Fibroblast of skin of left biceps (primary cell): ENCODE measurements around the gene FMNL2.

ENCODE experiments used
- DNase-seq, 2 experiments: peaks; one replicate each; pipeline ENCODE4 v3.0.0-alpha.2; 2013; ENCODE audit warnings: low read depth in 2 of 2

Gene FMNL2

DNA sequence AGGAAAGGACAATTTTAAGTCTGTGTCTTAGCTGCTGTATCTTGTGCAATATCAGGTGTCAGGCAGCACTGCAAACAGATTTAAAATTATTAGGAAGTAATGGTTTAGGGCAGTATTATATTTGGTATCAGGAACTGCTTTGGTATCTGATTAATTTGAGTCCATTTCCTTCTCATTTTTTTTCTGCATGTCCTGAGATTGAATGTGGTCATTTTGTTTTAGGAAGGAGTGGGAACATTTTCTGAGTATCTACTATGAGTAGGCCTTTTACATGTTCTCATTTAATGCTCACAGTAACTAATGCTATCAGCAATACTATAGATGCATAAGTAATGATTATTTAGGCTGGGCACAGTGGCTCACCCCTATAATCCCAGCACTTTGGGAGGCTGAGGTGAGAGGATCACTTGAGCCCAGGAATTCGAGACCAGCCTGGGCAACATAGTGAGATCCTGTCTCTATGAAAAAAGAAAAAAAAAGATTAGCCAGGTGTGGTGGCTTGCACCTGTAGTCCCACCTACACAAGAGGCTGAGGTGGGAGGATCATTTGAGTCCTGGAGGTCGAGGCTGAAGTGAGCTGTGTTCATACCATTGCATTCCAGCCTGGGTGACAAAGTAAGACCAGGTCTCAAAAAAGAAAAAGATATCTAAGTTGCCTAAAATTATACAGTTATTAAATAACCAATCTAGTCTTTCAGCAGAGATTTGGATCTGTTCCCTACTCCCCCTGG lies 4.7 kb downstream of the FMNL2 start:
- no peak for DNase-seq

DNA sequence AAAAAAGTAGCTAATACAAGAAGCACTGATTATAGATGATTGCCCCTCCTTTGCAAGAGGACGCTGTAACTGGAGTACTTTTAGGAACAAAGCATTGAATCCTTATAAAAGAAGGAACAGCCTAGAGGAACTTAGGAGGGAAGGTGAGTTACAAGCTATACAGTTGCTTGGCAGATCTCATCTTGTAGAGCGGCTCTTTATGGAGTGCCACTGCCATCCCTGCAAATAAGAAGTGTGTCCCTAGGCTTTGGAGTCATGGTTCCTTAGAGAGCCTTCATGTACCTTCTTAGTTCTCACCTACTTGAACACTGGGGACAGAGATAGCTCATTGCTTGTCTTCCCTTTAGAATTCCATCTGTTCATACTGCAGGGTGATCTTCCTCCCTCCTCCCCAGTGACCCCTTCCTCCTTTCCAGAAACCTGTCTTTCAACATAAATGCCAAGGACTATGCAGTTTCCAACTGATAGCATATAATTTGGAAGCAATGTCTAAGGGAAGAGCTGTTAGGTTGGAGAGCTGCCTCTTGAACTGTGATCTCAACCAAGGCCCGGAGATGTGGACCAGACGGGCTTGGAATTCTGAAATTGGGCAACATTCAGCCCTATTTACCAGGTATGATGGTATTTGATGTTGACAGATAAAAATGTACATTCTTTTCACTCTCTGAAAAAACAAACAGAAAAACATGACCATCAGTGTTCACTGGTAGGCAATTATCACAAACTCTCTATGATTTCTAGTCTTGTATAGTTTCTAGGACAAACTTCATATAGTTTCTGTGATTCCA lies 7.5 kb downstream of the FMNL2 start:
- DNase-seq: no peak

- DNase-seq: no peak
Observed at GRCh38 chr2:152343426-152343825, 8.5 kb downstream of the FMNL2 start.

DNA sequence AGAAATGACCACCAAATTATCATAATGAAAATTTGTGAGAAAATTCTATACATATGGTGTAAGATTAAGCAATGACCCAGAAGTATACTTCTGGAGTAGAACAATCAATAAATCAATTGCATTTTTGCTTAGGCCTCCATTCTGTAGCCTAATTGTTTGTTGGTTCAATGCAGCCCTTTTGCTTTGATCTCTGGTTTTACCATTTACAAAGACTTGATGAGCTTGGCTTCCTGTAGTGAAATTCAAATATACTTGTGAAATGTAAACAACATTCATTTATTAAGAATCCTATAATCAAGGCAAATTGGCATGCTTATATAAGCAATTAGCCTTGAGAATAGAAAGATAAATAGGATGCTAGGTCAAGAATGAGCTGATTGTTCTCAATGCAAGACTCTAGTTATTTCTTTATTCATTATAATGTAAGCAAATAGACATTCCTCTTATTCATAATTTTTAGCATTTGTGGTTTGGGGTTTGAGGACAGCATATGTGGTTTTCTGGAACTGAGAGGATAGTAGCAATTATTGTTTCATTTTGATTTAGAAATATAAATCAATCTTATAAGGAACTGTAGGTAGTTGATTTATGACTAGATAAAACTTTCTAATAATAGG lies 9.7 kb downstream of the FMNL2 start:
- no peak for DNase-seq

- DNase-seq: no peak
Observed at GRCh38 chr2:152347076-152347475, 12.1 kb downstream of the FMNL2 start.

DNA sequence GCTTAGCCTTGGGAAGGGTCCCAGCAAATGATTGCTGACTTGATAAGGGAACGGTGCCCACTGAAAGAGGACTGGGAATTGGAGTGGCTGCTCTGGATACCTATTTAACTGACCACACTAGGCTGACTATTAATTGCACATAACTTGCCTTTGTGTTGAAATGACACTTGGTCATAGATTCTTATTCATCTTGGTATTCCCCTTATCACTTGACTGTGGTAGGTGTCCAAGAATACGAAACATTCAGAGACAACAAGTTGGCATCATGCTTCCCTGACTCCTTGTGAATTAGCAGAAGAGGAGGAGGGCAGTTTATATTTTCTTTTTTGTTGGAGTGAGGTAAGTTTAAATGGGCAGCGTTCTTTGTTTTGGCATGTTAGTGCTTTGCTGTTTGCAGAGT lies 13.4 kb downstream of the FMNL2 start:
- DNase-seq: no peak

DNA sequence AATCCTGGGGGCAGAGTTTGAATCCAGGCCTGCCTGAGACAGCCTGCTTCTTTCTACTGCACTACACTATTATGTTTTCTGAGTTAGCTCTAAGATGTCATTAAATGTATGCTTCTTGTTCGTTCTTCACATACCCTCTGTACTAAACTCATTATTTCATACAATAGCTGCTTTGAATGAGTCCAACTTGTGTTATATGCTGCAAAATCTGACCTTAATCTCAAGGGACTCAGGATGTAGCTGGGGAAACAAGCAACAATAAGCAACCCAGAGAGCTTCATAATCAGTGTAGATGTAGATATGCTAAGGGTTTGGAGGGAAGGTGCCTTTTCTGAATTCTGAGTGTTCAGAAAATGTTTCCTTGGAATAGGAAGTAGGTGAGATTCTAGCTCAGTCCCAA lies 14.4 kb downstream of the FMNL2 start:
- DNase-seq: no peak

GRCh38 chr2:152350155-152350679 lies 15.2 kb downstream of the FMNL2 start:
- no peak for DNase-seq

DNA sequence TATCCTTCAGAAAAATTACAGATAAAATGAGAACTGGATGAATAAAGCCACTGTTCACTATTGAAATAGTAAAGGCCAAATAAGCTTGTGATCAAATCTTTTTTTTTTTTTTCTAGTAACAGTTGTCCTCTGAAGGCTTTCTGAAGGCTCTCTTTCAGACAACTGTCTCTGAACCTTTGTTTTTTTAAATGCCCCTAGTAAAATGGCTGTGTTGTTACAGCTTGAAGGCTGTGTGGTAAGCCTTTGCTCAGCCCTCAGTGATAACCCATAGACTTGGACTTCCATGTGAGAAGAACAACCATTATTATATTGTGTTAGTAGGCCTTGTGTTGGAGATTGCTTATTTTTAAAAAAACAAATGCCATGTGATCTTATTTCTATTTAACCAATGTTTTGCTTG lies 17.6 kb downstream of the FMNL2 start:
- DNase-seq: no peak

GRCh38 chr2:152353364-152353763 lies 18.4 kb downstream of the FMNL2 start:
- no peak for DNase-seq

- DNase-seq: no peak
Observed at GRCh38 chr2:152354069-152354755, 19.2 kb downstream of the FMNL2 start.

DNA sequence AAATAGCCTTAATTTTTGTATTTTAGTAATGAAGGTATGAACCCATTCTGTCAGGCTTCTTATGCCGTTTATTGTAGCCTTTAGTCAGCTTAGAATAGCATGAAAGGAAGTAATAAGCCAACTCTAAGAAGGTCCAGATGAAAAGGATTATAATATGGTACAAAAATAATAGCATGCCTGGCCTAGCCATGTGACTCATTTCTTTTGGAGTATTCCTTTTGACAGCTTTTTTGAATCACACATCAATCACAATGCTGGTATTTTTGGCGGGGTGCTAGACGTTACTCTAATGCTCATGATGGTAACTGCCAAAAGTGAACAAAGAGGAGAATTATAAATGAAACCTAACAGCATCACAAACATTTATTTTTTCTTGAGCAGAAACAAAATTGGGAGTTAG lies 19.9 kb downstream of the FMNL2 start:
- DNase-seq: peak in 1 of 2 experiments; percentile 36

- DNase-seq: no peak
Observed at GRCh38 chr2:152355409-152355831, 20.4 kb downstream of the FMNL2 start.

- DNase-seq: no peak
Observed at GRCh38 chr2:152359573-152360363, 24.8 kb downstream of the FMNL2 start.

DNA sequence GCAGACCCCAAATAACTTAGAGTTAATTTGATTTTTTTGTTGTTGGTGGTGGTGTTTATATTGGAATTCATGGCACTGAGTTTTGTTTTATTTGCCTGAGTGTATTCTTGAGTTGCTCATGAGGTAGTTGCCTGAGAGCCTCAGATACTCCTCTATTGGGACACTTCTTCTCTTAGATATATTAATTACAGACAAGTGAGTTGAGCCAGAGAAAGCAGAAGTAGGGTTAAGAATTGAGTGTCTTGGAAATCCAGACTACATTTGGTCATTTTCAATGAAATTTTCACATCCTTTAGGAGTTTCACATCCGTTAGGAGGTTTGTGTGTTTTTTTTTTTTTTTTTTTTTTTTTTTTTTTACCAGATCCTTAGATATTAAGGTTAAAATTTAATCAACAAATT lies 29.0 kb downstream of the FMNL2 start:
- DNase-seq: no peak

DNA sequence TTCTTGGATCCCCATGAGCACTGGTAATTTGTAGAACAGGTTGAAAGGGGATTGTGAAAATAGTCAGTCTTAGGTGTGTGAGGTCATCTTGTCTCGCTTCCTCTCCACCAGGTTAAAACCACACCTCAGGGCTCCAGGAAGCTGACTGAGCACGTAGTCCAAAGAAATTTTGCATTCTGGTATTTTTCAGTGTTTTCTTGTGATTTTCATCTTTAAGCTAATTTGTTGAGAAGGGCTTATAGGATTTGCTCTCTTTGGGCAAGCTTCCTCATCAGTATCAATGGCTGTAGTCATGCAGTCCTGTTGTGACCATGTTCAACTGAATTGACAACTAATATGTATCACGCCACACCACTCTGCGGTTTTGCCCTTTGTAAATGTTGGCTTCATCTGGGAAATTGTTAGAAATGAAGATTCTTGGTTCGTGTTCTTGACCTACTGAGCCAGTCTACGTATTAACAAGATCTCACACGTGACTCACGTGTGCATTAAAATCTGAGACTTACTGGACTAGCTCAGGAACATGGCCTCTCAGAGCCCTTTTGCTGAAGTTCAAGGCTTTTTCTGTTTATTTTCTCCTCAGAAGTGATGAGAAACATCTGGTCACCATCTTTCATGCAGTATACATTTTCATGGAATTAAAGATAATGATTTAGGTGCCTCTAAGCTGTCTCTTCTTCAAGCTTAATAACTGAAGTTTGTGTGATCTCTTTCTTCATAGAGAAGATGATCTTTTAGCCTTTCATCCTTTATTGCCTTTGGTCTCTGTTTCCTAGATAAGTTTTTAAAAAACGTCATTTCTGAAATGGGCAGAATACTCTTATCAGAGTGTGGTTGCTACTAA lies 32.8 kb downstream of the FMNL2 start:
- DNase-seq: no peak

GRCh38 chr2:152369176-152369860 lies 34.3 kb downstream of the FMNL2 start:
- DNase-seq: peak; percentile 71 to 76

GRCh38 chr2:152370783-152371182 lies 35.8 kb downstream of the FMNL2 start:
- no peak for DNase-seq

DNA sequence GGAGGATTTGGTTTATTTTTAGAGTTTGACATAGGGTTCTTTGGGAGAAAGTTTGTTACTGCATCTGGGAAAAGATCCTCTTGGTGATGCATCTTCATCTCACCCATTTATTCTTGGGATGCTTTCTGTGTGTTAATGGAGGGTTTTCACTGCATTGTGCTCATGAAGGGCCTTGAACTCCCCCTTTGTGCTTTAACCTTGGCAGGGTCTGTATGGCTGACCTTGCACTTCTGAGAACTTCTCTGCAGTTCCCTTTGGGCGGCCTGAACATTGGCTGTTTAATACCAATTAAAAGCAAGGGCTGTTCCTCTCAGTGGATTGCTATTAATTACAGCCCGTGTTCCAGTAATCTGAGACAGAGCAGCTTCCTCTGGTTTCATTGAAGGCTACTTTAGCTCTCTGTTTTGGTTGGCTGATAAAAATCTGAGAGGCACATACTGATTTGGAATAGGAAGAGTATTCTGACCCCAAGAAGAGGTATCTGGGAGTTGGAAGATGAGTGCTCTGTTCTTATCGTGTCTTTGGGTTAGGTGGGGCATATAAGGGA lies 37.5 kb downstream of the FMNL2 start:
- no peak for DNase-seq
